GM12878 (cell line): ENCODE data around the gene MTMR3. TPM values are rescaled to one million over a fixed set of nuclear protein-coding genes. Genes with fewer than 3 reads are reported as not detected.

Experiments used
- ATAC-seq: fragments of 200-7000 bp; cut with Tn5 transposase; 3 replicates; pipeline ENCODE4 v1.9.1; 2020; ENCODE audit warnings: mild to moderate bottlenecking, moderate library complexity
- BruUV-seq: library from RNA; stranded (reverse); fragments of 400-500 nt; replicated peaks from 2 replicates; lab custom pipeline; 2021; lab: Mats Ljungman, UMichigan
- CTCF ChIA-PET: fragments of 300-600 bp; sonication (Branson Sonifier 250); formaldehyde crosslinking; extraction: SDS; loops from one replicate; lab custom pipeline; 2021; ENCODE audit warnings: inconsistent platforms; lab: Yijun Ruan, JAX
- POLR2A ChIA-PET: fragments of 350-600 bp; formaldehyde crosslinking; extraction: SDS; loops from one replicate; lab custom pipeline; 2021; ENCODE audit warnings: inconsistent platforms; lab: Charles Lee
- RAD21 ChIA-PET: fragments of 300-600 bp; sonication (Branson Sonifier 250); formaldehyde crosslinking; loops from one replicate; lab custom pipeline; 2023; ENCODE audit warnings: antibody characterized with exemption; ENCODE audit not compliant: unreplicated experiment; lab: Charles Lee
- SMC1A ChIA-PET: fragments of 300-600 bp; sonication (Branson Sonifier 250); formaldehyde crosslinking; loops from one replicate; lab custom pipeline; 2023; ENCODE audit not compliant: unreplicated experiment, uncharacterized antibody; lab: Charles Lee
- DNase-seq: peaks from one replicate; pipeline ENCODE4 v3.0.0-alpha.2; 2011; ENCODE audit warnings: low read depth, low spot score
- FAIRE-seq: peaks from 3 replicates; lab custom pipeline; 2011; peaks lifted over from hg19 to GRCh38; lab: Jason Lieb, UNC
- H2AFZ ChIP-seq: 2 replicates; pipeline ENCODE4 v1.6.0; 2011; ENCODE audit warnings: low read depth, low read length, control low read depth; ENCODE audit not compliant: control insufficient read depth
- H3K27ac ChIP-seq: 2 replicates; pipeline ENCODE4 v1.5.1; 2011; ENCODE audit warnings: control low read depth; ENCODE audit not compliant: control insufficient read depth, insufficient read depth
- H3K27me3 ChIP-seq, 2 experiments: replicated peaks in 1 of 2; 2 replicates each; pipeline versions ENCODE4 v1.6.0 to v1.6.1; 2011; ENCODE audit warnings: low read length in 1 of 2; ENCODE audit not compliant: control insufficient read depth in 2 of 2, insufficient read depth in 2 of 2
- H3K36me3 ChIP-seq, 2 experiments: 2 replicates each; pipeline ENCODE4 v1.5.1; 2011; ENCODE audit warnings: low read length in 1 of 2; ENCODE audit not compliant: control insufficient read depth in 2 of 2, insufficient read depth in 2 of 2
- H3K4me1 ChIP-seq: 2 replicates; pipeline ENCODE4 v1.6.1; 2011; ENCODE audit warnings: mild to moderate bottlenecking, low read length, moderate library complexity, mixed read lengths; ENCODE audit not compliant: control insufficient read depth, insufficient read depth
- H3K4me2 ChIP-seq: 2 replicates; pipeline ENCODE4 v1.6.0; 2011; ENCODE audit warnings: control low read depth; ENCODE audit not compliant: control insufficient read depth, insufficient read depth
- H3K4me3 ChIP-seq: fragments of 200-600 bp; sonication (generic); 2 replicates; pipeline ENCODE4 v1.5.1; 2016
- H3K79me2 ChIP-seq: 2 replicates; pipeline ENCODE4 v1.6.0; 2011; ENCODE audit warnings: low read length; ENCODE audit not compliant: control insufficient read depth, insufficient read depth
- H3K9ac ChIP-seq: 2 replicates; pipeline ENCODE4 v1.8.0; 2011; ENCODE audit warnings: low read length, control low read depth, mixed read lengths; ENCODE audit not compliant: control insufficient read depth, insufficient read depth
- H3K9me3 ChIP-seq: replicated peaks from 3 replicates; pipeline ENCODE4 v1.5.1; 2011; ENCODE audit warnings: mild to moderate bottlenecking, low read length; ENCODE audit not compliant: control insufficient read depth, insufficient read depth
- H4K20me1 ChIP-seq: 2 replicates; pipeline ENCODE4 v1.6.0; 2011; ENCODE audit not compliant: control insufficient read depth, insufficient read depth
- CTCF ChIP-seq, 3 experiments: IDR thresholded peaks in 2 of 3; conservative IDR thresholded peaks in 1 of 3; 2 replicates each; pipeline ENCODE4 v1.5.1; 2011; ENCODE audit warnings: low read depth in 3 of 3, low read length in 3 of 3, mild to moderate bottlenecking in 3 of 3, control low read depth in 2 of 3, moderate library complexity in 2 of 3, inconsistent platforms in 1 of 3, mixed read lengths in 1 of 3; ENCODE audit not compliant: control insufficient read depth in 2 of 3, insufficient read depth in 1 of 3; ENCODE audit errors: extremely low read depth in 1 of 3
- HSF1 ChIP-seq: fragments of 150-350 bp; IDR thresholded peaks from 2 replicates; pipeline ENCODE4 v1.6.1; 2014; ENCODE audit warnings: mild to moderate bottlenecking, low read depth, low read length
- IRF3 ChIP-seq: fragments of 450-650 bp; IDR thresholded peaks from 2 replicates; pipeline ENCODE4 v1.6.1; 2014; ENCODE audit warnings: mild to moderate bottlenecking
- NFIC ChIP-seq: IDR thresholded peaks from 2 replicates; pipeline ENCODE4 v1.6.1; 2012; ENCODE audit warnings: low read depth, mild to moderate bottlenecking, inconsistent platforms, low read length, moderate library complexity
- RELB ChIP-seq: fragments of 450-650 bp; IDR thresholded peaks from 2 replicates; pipeline ENCODE4 v1.6.1; 2017; ENCODE audit warnings: low read depth, mild to moderate bottlenecking, moderate library complexity
- USF1 ChIP-seq: IDR thresholded peaks from 2 replicates; pipeline ENCODE4 v1.6.1; 2011; ENCODE audit warnings: borderline replicate concordance, low read depth, mild to moderate bottlenecking, moderate library complexity, mixed read lengths, low read length; ENCODE audit not compliant: insufficient read depth; ENCODE audit errors: extremely low read length
- WGBS: methylation state at CpG from one replicate; pipeline ENCODE4 v1.1.6; 2016; ENCODE audit warnings: low lambda C conversion rate; ENCODE audit not compliant: insufficient replicate concordance, insufficient coverage; ENCODE audit errors: missing lambda C conversion rate; 5-methylcytosine and 5-hydroxymethylcytosine counted together
- in situ Hi-C: fragments of 300-500 bp; cut with MboI; formaldehyde crosslinking; loops from 9 replicates; pipeline ENCODE4 v1.14.3; 2018; ENCODE audit warnings: mixed read lengths
- intact Hi-C: fragments of 100-400 bp; cut with micrococcal nuclease; formaldehyde crosslinking; loops from one replicate; pipeline ENCODE4 v1.14.2; 2022; ENCODE audit not compliant: unreplicated experiment
- polyA plus RNA-seq, 11 experiments: library from polyadenylated mRNA; depleted of rRNA in 4 of 11; unstranded in 6 of 11; stranded (reverse) in 5 of 11; fragments of >200 nt; fragmentation: Nextera tagmentation in 4 of 11; fragmentation: Illumina TruSeq in 1 of 11; extraction: Ambion mirVana in 4 of 11; extraction: Trizol in 1 of 11; gene quantifications; 1 replicate in 1 of 11; 2 replicates in 10 of 11; pipeline versions ENCODE4 v1.2.1 to v1.2.3, GENCODE V29; 2011 to 2016; ENCODE audit warnings: inconsistent platforms in 2 of 11, missing spikeins in 2 of 11, low read depth in 1 of 11
- total RNA-seq, 4 experiments: library from RNA; depleted of rRNA in 3 of 4; stranded (reverse); fragments of >200 nt in 3 of 4; fragmentation: Illumina TruSeq in 1 of 4; extraction: Trizol in 1 of 4; gene quantifications; 2 replicates each; pipeline versions ENCODE4 v1.2.1 to v1.2.3, GENCODE V29; 2013 to 2021

MTMR3 gene
- total and polyA plus RNA-seq, 10 of the 15 experiments (the other 5 are each of a cell fraction or from before 2014, with no cell fraction given) = 1.4 to 23.7 (median 10.6) TPM

- TF ChIP-seq HSF1 = no peak
- TF ChIP-seq CTCF (IDR thresholded peaks at IDR 0.05 in 2 of 3, conservative IDR thresholded peaks at IDR 0.05 in 1 of 3; ENCODE audit: control insufficient read depth in 2 of 3, extremely low read depth in 1 of 3, insufficient read depth in 1 of 3, low read depth in 3 of 3, low read length in 3 of 3) = no peak
Measured at GRCh38 chr22:29870574-29870973, 12.4 kb upstream of the MTMR3 start (continued).

GRCh38 chr22:29871684-29872083, 11.3 kb upstream of the MTMR3 start:
- Histone ChIP-seq H4K20me1 (no peaks in the 10 kb centered on the region), H3K79me2 (no peaks in the 10 kb centered on the region), H3K36me3 (no peaks in the 10 kb centered on the region), H3K27me3 (no peaks in the 10 kb centered on the region), H3K4me2 (no peak overlapping the region), H3K9me3 (no peaks in the 10 kb centered on the region), H3K27ac (no peak overlapping the region), H2AFZ (peak overlapping the region; percentile 61), H3K4me1 (0 out of 2 replicates have a peak, but pooled peaks cover 4% of the 10 kb centered on the region), H3K9ac (no peak overlapping the region), H3K4me3 (no peak overlapping the region)
- SMC1A ChIA-PET = interaction anchor here (0.7 to 1.1 kb wide), 3 partner anchors 10 to 109 kb away, joined by 3 read pairs; no protein-coding TSS in a partner anchor
- TF ChIP-seq USF1 = no peak
- no peak for TF ChIP-seq RELB
- TF ChIP-seq IRF3 = no peak
- TF ChIP-seq NFIC = no peak
- WGBS = 22% methylated on average over 5 of the region's 5 CpGs
- BruUV-seq = no TSS peak
- CTCF ChIA-PET = no interaction called here
- POLR2A ChIA-PET = no interaction called here
- RAD21 ChIA-PET = no interaction called here
- in situ Hi-C loops (no loop called here), intact Hi-C loops (no loop called here)
- ATAC-seq (no peak), FAIRE-seq (no peak), DNase-seq (no peak)
